ENCODE measurements around the gene MBD4.
"Not testable (repeated sequence)": the region's sequence is repeated elsewhere in the genome, so short reads cannot be mapped to it uniquely, and the experiment has no call there.

Gene MBD4

GRCh38 chr3:129399895-129400357, 39.8 kb downstream of the MBD4 start:
- Histone ChIP-seq H3K4me1 (ENCODE audit: low read depth, poor library complexity, severe bottlenecking) (peaks cover 17% of the 10 kb centered on the region), H3K36me3 (ENCODE audit: insufficient read depth) (no peaks in the 10 kb centered on the region), H3K4me2 (peak overlapping the region; percentile 95), H4K20me1 (ENCODE audit: insufficient read depth) (no peaks in the 10 kb centered on the region), H3K27me3 (ENCODE audit: insufficient read depth, low read depth) (no peaks in the 10 kb centered on the region), H3K4me3 (IDR thresholded peaks at IDR 0.05; ENCODE audit: insufficient read depth, low read depth, low read length) (no peak overlapping the region), H3K9ac (peak overlapping the region; percentile 69; the same call in 1 of the 2 replicates), H3K27ac (peak overlapping the region; percentile 51), H3K79me2 (ENCODE audit: insufficient read depth, low read depth) (peaks cover 25% of the 10 kb centered on the region), H2AFZ (ENCODE audit: low read depth) (peak overlapping the region; percentile 84)
- peak; percentile 22; the same call in 1 of the 2 replicates for TF ChIP-seq CTCF (conservative IDR thresholded peaks at IDR 0.05; ENCODE audit: low read depth, low read length)

- Histone ChIP-seq H3K27me3 (ENCODE audit: insufficient read depth, low read depth) (no peaks in the 10 kb centered on the region), H4K20me1 (ENCODE audit: insufficient read depth) (no peaks in the 10 kb centered on the region), H3K36me3 (ENCODE audit: insufficient read depth) (no peaks in the 10 kb centered on the region), H3K4me1 (ENCODE audit: low read depth, poor library complexity, severe bottlenecking) (peaks cover 17% of the 10 kb centered on the region), H3K79me2 (ENCODE audit: insufficient read depth, low read depth) (peaks cover 25% of the 10 kb centered on the region), H3K27ac (peak overlapping the region; percentile 51), H3K4me2 (peak overlapping the region; percentile 95), H2AFZ (ENCODE audit: low read depth) (peak overlapping the region; percentile 84), H3K9ac (peak overlapping the region; percentile 69), H3K4me3 (IDR thresholded peaks at IDR 0.05; ENCODE audit: insufficient read depth, low read depth, low read length) (peak overlapping the region; percentile 98)
- TF ChIP-seq CTCF (conservative IDR thresholded peaks at IDR 0.05; ENCODE audit: low read depth, low read length), result peak; percentile 91
Measured at GRCh38 chr3:129399145-129399894, 40.4 kb downstream of the MBD4 start.

- peak overlapping the region; percentile 69 for H3K9ac ChIP-seq
- peak overlapping the region; percentile 84 for H2AFZ ChIP-seq (ENCODE audit: low read depth)
- no peaks in the 10 kb centered on the region for H4K20me1 ChIP-seq (ENCODE audit: insufficient read depth)
- H3K36me3 ChIP-seq (ENCODE audit: insufficient read depth), result no peaks in the 10 kb centered on the region
- H3K27me3 ChIP-seq (ENCODE audit: insufficient read depth, low read depth), result no peaks in the 10 kb centered on the region
- no peak for TF ChIP-seq CTCF (conservative IDR thresholded peaks at IDR 0.05; ENCODE audit: low read depth, low read length)
- H3K4me3 ChIP-seq (IDR thresholded peaks at IDR 0.05; ENCODE audit: insufficient read depth, low read depth, low read length), result peak overlapping the region; percentile 98
- H3K79me2 ChIP-seq (ENCODE audit: insufficient read depth, low read depth), result peaks cover 25% of the 10 kb centered on the region
- peak overlapping the region; percentile 51 for H3K27ac ChIP-seq
- peaks cover 17% of the 10 kb centered on the region for H3K4me1 ChIP-seq (ENCODE audit: low read depth, poor library complexity, severe bottlenecking)
- peak overlapping the region; percentile 95 for H3K4me2 ChIP-seq
Measured at GRCh38 chr3:129398803-129399144, 41.0 kb downstream of the MBD4 start.

GRCh38 chr3:129393760-129394564, 45.8 kb downstream of the MBD4 start:
- H3K27me3 ChIP-seq (ENCODE audit: insufficient read depth, low read depth); H3K36me3 ChIP-seq (ENCODE audit: insufficient read depth); H3K27ac ChIP-seq; H3K4me2 ChIP-seq; H3K9ac ChIP-seq; H3K4me3 ChIP-seq (IDR thresholded peaks at IDR 0.05; ENCODE audit: insufficient read depth, low read depth, low read length); H3K4me1 ChIP-seq (ENCODE audit: low read depth, poor library complexity, severe bottlenecking); H4K20me1 ChIP-seq (ENCODE audit: insufficient read depth); H2AFZ ChIP-seq (ENCODE audit: low read depth): not testable (repeated sequence)
- H3K79me2 ChIP-seq (ENCODE audit: insufficient read depth, low read depth), result peaks cover 22% of the 10 kb centered on the region

Measured in KMS-11 (cell line).